Measurements from ENCODE around the gene ATG3. TPM values are rescaled to one million over a fixed set of nuclear protein-coding genes. Genes with fewer than 3 reads are reported as not detected.

ATG3 gene
- total and polyA plus RNA-seq, 2 experiments from 2014 or later = 68.1 to 93.9 TPM

DNA sequence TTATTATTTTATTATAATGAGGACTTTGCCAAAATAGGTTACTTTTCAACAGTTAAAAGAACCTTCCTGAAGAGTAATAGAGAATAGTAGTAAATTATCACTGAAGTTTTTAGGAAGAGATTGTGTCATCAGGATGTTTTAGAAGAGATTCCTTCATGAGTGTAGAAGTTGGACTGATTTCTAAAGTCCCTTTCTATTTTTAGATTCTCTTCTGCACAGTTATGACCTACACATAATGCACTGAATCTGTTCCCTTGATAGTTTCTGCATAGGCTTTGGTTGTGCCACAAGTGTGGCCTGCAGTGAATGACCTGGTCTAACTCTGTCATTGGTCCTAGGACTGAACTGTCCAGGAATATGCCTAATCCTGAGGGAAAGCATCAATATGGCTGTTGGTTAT is 24.0 kb upstream of the ATG3 start:
- no peak overlapping the region for H3K4me3 Mint-ChIP-seq

DNA sequence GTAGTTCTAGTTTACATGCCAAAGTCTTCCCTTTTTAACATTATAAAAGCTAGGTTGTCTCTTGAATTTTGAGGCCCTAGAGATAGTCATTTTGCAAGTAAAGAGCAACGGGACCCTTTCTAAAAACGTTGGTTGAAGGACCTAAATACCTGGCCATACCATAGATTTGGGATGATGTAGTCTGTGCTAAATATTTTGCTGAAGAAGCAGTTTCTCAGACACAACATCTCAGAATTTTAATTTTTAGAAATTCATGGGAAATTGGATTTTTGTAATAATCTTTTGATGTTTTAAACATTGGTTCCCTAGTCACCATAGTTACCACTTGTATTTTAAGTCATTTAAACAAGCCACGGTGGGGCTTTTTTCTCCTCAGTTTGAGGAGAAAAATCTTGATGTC is 21.3 kb upstream of the ATG3 start:
- H3F3A ChIP-seq (replicated peaks; ENCODE audit: low read depth) = no peaks in the 10 kb centered on the region
- no peak overlapping the region for H3K27ac ChIP-seq (ENCODE audit: low read depth)
- H3K4me2 ChIP-seq = no peak overlapping the region
- Mint-ChIP-seq H3K36me3 (ENCODE audit: low read depth) (peaks cover 17% of the 10 kb centered on the region; the same call in 2 of the 3 replicates), H3K4me1 (peaks cover 12% of the 10 kb centered on the region; the same call in 2 of the 3 replicates), H3K27me3 (ENCODE audit: insufficient read depth, low read depth, poor library complexity) (no peaks in the 10 kb centered on the region), H3K4me3 (no peak overlapping the region), H3K9me3 (no peaks in the 10 kb centered on the region), H3K27ac (no peak overlapping the region)
- H3K4me3 ChIP-seq = no peak overlapping the region
- DNase-seq (ENCODE audit: low spot score) (no peak), ATAC-seq (no peak)
- H3K9me2 ChIP-seq (ENCODE audit: insufficient read depth) = no peaks in the 10 kb centered on the region
- peaks cover 20% of the 10 kb centered on the region for H3K4me1 ChIP-seq (ENCODE audit: insufficient read depth)
- no peaks in the 10 kb centered on the region for H3K36me3 ChIP-seq (ENCODE audit: insufficient read depth)
- H4K20me1 ChIP-seq (replicated peaks; ENCODE audit: insufficient read depth) = no peaks in the 10 kb centered on the region
- no peak overlapping the region for H2AFZ ChIP-seq
- no peaks in the 10 kb centered on the region for H3K79me2 ChIP-seq (replicated peaks; ENCODE audit: insufficient read depth)
- H3K27me3 ChIP-seq (ENCODE audit: insufficient read depth) = no peaks in the 10 kb centered on the region
- TF ChIP-seq, protein P1, sequence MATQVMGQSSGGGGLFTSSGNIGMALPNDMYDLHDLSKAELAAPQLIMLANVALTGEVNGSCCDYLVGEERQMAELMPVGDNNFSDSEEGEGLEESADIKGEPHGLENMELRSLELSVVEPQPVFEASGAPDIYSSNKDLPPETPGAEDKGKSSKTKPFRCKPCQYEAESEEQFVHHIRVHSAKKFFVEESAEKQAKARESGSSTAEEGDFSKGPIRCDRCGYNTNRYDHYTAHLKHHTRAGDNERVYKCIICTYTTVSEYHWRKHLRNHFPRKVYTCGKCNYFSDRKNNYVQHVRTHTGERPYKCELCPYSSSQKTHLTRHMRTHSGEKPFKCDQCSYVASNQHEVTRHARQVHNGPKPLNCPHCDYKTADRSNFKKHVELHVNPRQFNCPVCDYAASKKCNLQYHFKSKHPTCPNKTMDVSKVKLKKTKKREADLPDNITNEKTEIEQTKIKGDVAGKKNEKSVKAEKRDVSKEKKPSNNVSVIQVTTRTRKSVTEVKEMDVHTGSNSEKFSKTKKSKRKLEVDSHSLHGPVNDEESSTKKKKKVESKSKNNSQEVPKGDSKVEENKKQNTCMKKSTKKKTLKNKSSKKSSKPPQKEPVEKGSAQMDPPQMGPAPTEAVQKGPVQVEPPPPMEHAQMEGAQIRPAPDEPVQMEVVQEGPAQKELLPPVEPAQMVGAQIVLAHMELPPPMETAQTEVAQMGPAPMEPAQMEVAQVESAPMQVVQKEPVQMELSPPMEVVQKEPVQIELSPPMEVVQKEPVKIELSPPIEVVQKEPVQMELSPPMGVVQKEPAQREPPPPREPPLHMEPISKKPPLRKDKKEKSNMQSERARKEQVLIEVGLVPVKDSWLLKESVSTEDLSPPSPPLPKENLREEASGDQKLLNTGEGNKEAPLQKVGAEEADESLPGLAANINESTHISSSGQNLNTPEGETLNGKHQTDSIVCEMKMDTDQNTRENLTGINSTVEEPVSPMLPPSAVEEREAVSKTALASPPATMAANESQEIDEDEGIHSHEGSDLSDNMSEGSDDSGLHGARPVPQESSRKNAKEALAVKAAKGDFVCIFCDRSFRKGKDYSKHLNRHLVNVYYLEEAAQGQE (IDR thresholded peaks at IDR 0.05; ENCODE audit: unreplicated experiment) = no peak
- TF ChIP-seq, protein P2, sequence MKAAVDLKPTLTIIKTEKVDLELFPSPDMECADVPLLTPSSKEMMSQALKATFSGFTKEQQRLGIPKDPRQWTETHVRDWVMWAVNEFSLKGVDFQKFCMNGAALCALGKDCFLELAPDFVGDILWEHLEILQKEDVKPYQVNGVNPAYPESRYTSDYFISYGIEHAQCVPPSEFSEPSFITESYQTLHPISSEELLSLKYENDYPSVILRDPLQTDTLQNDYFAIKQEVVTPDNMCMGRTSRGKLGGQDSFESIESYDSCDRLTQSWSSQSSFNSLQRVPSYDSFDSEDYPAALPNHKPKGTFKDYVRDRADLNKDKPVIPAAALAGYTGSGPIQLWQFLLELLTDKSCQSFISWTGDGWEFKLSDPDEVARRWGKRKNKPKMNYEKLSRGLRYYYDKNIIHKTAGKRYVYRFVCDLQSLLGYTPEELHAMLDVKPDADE (IDR thresholded peaks at IDR 0.05) = no peak
- TF ChIP-seq EZH2phosphoT487 (IDR thresholded peaks at IDR 0.05; ENCODE audit: unreplicated experiment) = no peak
- no peak for TF ChIP-seq NANOG (IDR thresholded peaks at IDR 0.05; ENCODE audit: borderline replicate concordance)
- TF ChIP-seq STAT1 (IDR thresholded peaks at IDR 0.05; ENCODE audit: unreplicated experiment) = no peak
- no peak for TF ChIP-seq ZNF114 (CRISPR knock-in tag; IDR thresholded peaks at IDR 0.05)
- no peak for TF ChIP-seq EZH2 (IDR thresholded peaks at IDR 0.05; ENCODE audit: low read depth, unreplicated experiment)

More for the DNA sequence above, 24.0 kb upstream of the ATG3 start:
- Mint-ChIP-seq H3K36me3 (ENCODE audit: low read depth) (peaks cover 14% of the 10 kb centered on the region; the same call in 2 of the 3 replicates), H3K27me3 (ENCODE audit: insufficient read depth, low read depth, poor library complexity) (no peaks in the 10 kb centered on the region), H3K27ac (no peak overlapping the region), H3K4me1 (peaks cover 12% of the 10 kb centered on the region; the same call in 2 of the 3 replicates), H3K9me3 (no peaks in the 10 kb centered on the region)
- no peaks in the 10 kb centered on the region for H4K20me1 ChIP-seq (replicated peaks; ENCODE audit: insufficient read depth)
- H3K9me2 ChIP-seq (ENCODE audit: insufficient read depth) = no peaks in the 10 kb centered on the region
- no peak overlapping the region for H2AFZ ChIP-seq
- TF ChIP-seq, protein P3, sequence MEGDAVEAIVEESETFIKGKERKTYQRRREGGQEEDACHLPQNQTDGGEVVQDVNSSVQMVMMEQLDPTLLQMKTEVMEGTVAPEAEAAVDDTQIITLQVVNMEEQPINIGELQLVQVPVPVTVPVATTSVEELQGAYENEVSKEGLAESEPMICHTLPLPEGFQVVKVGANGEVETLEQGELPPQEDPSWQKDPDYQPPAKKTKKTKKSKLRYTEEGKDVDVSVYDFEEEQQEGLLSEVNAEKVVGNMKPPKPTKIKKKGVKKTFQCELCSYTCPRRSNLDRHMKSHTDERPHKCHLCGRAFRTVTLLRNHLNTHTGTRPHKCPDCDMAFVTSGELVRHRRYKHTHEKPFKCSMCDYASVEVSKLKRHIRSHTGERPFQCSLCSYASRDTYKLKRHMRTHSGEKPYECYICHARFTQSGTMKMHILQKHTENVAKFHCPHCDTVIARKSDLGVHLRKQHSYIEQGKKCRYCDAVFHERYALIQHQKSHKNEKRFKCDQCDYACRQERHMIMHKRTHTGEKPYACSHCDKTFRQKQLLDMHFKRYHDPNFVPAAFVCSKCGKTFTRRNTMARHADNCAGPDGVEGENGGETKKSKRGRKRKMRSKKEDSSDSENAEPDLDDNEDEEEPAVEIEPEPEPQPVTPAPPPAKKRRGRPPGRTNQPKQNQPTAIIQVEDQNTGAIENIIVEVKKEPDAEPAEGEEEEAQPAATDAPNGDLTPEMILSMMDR (conservative IDR thresholded peaks at IDR 0.05; ENCODE audit: low read depth in 2 of 2) = no peak
- TF ChIP-seq POLR2AphosphoS5 (IDR thresholded peaks at IDR 0.05; ENCODE audit: low read depth) = no peak
- no peak overlapping the region for H3K27ac ChIP-seq (ENCODE audit: low read depth)
- no peak overlapping the region for H3K4me2 ChIP-seq
- no peak for DNase-seq (ENCODE audit: low spot score)
- no peaks in the 10 kb centered on the region for H3K36me3 ChIP-seq (ENCODE audit: insufficient read depth)
- H3K27me3 ChIP-seq (ENCODE audit: insufficient read depth) = no peaks in the 10 kb centered on the region
- H3F3A ChIP-seq (replicated peaks; ENCODE audit: low read depth) = no peaks in the 10 kb centered on the region
- no peak for ATAC-seq
- no peaks in the 10 kb centered on the region for H3K79me2 ChIP-seq (replicated peaks; ENCODE audit: insufficient read depth)
- peaks cover 20% of the 10 kb centered on the region for H3K4me1 ChIP-seq (ENCODE audit: insufficient read depth)
- no peak overlapping the region for H3K4me3 ChIP-seq

Data from GM23338 (cell line).